HepG2 (cell line): Measurements from ENCODE around the gene MYPN. TPM values are rescaled to one million over a fixed set of nuclear protein-coding genes. Genes with fewer than 3 reads are reported as not detected.

Experiments used
- DMTF1 ChIP-seq: sonication (generic); formaldehyde crosslinking; IDR thresholded peaks from 2 replicates; pipeline ENCODE4 v1.4.0; 2020; ENCODE audit warnings: mild to moderate bottlenecking, missing genetic modification reagents
- DNMT1 ChIP-seq: sonication (generic); formaldehyde crosslinking; IDR thresholded peaks from 2 replicates; pipeline ENCODE4 v1.5.1; 2020; ENCODE audit warnings: mild to moderate bottlenecking, missing genetic modification reagents
- JUN ChIP-seq: sonication (generic); formaldehyde crosslinking; IDR thresholded peaks from 2 replicates; pipeline ENCODE4 v1.4.0; 2020; ENCODE audit warnings: mild to moderate bottlenecking, missing genetic modification reagents
- LCORL ChIP-seq, 2 experiments: fragments of 450-650 bp in 1 of 2; sonication (generic) in 1 of 2; formaldehyde crosslinking in 1 of 2; IDR thresholded peaks; 2 replicates each; pipeline versions ENCODE4 v1.5.0 to v1.6.1; 2017 to 2020; ENCODE audit warnings: antibody characterized with exemption in 1 of 2, missing genetic modification reagents in 1 of 2
- NCOR1 ChIP-seq: fragments of 200-600 bp; sonication (generic); IDR thresholded peaks from 2 replicates; pipeline ENCODE4 v1.7.0; 2017; ENCODE audit warnings: antibody characterized with exemption, low read length, borderline replicate concordance
- NRL ChIP-seq: sonication (generic); formaldehyde crosslinking; IDR thresholded peaks from 2 replicates; pipeline ENCODE4 v1.5.0; 2020; ENCODE audit warnings: missing genetic modification reagents, mild to moderate bottlenecking, moderate library complexity, borderline replicate concordance
- REL ChIP-seq: sonication (generic); formaldehyde crosslinking; conservative IDR thresholded peaks from 2 replicates; pipeline ENCODE4 v1.8.0; 2022; ENCODE audit warnings: mild to moderate bottlenecking, missing genetic modification reagents, moderate library complexity
- SOX13 ChIP-seq, 3 experiments: fragments of 450-650 bp in 1 of 3; sonication (generic) in 1 of 3; formaldehyde crosslinking in 1 of 3; IDR thresholded peaks in 2 of 3; conservative IDR thresholded peaks in 1 of 3; 2 replicates each; pipeline versions ENCODE4 v1.5.0 to v1.6.1; 2016 to 2020; ENCODE audit warnings: antibody characterized with exemption in 1 of 3, mild to moderate bottlenecking in 1 of 3, missing compliant biosample characterization in 1 of 3, missing genetic modification reagents in 1 of 3, moderate library complexity in 1 of 3
- TBL1XR1 ChIP-seq: fragments of 150-350 bp; IDR thresholded peaks from 2 replicates; pipeline ENCODE4 v1.6.1; 2014; ENCODE audit warnings: borderline replicate concordance, low read length; ENCODE audit not compliant: partially characterized antibody
- ZMAT3 ChIP-seq: sonication (generic); formaldehyde crosslinking; conservative IDR thresholded peaks from 2 replicates; pipeline ENCODE4 v1.7.0; 2021; ENCODE audit warnings: missing genetic modification reagents
- ZMYM3 ChIP-seq: sonication (generic); formaldehyde crosslinking; IDR thresholded peaks from 2 replicates; pipeline ENCODE4 v1.5.1; 2020; ENCODE audit warnings: mild to moderate bottlenecking, missing genetic modification reagents
- ZNF253 ChIP-seq: sonication (generic); formaldehyde crosslinking; IDR thresholded peaks from 2 replicates; pipeline ENCODE4 v1.8.0; 2022; ENCODE audit warnings: mild to moderate bottlenecking, missing genetic modification reagents, borderline replicate concordance
- ZNF280B ChIP-seq: sonication (generic); formaldehyde crosslinking; IDR thresholded peaks from 2 replicates; pipeline ENCODE4 v1.5.0; 2020; ENCODE audit warnings: missing genetic modification reagents, mild to moderate bottlenecking, borderline replicate concordance
- ZNF30 ChIP-seq: sonication (generic); formaldehyde crosslinking; IDR thresholded peaks from 2 replicates; pipeline ENCODE4 v1.5.0; 2020; ENCODE audit warnings: mild to moderate bottlenecking, missing genetic modification reagents
- ZNF350 ChIP-seq: sonication (generic); formaldehyde crosslinking; IDR thresholded peaks from 2 replicates; pipeline ENCODE4 v1.4.0; 2020; ENCODE audit warnings: mild to moderate bottlenecking, low read depth, missing genetic modification reagents, borderline replicate concordance
- ZNF530 ChIP-seq: sonication (generic); formaldehyde crosslinking; IDR thresholded peaks from 2 replicates; pipeline ENCODE4 v1.5.0; 2020; ENCODE audit warnings: low read depth, mild to moderate bottlenecking, missing genetic modification reagents
- ZNF687 ChIP-seq: sonication (generic); formaldehyde crosslinking; IDR thresholded peaks from 2 replicates; pipeline ENCODE4 v1.5.1; 2020; ENCODE audit warnings: mild to moderate bottlenecking, missing genetic modification reagents, moderate library complexity
- ZNF709 ChIP-seq: sonication (generic); formaldehyde crosslinking; IDR thresholded peaks from 2 replicates; pipeline ENCODE4 v1.5.0; 2020; ENCODE audit warnings: mild to moderate bottlenecking, missing genetic modification reagents
- polyA plus RNA-seq, 8 experiments: library from polyadenylated mRNA; depleted of rRNA in 3 of 8; stranded (reverse) in 7 of 8; unstranded in 1 of 8; fragments of >200 nt; fragmentation: Illumina TruSeq in 4 of 8; extraction: Trizol in 4 of 8; gene quantifications; 2 replicates each; pipeline versions ENCODE4 v1.2.1 to v1.2.3, GENCODE V29; 2011 to 2016; ENCODE audit warnings: low read depth in 4 of 8, missing spikeins in 1 of 8, mixed read lengths in 1 of 8; ENCODE audit not compliant: insufficient read depth in 1 of 8
- total RNA-seq, 5 experiments: library from RNA; depleted of rRNA; stranded (reverse); fragments of >200 nt; fragmentation: Illumina TruSeq; extraction: Trizol; gene quantifications; 2 replicates each; pipeline ENCODE4 v1.2.3, GENCODE V29; 2016; ENCODE audit warnings: low read depth in 1 of 5

The MYPN gene
- total and polyA plus RNA-seq, 2 of the 13 experiments (the other 11 are each of a cell fraction or from before 2014, with no cell fraction given): not detected

- TF ChIP-seq LCORL (IDR thresholded peaks at IDR 0.05) (no peak), LCORL (CRISPR knock-in tag; IDR thresholded peaks at IDR 0.05) (0 out of 2 replicates have a peak, but pooled peaks have one; percentile 37), ZNF350 (CRISPR knock-in tag) (peak; percentile 67; the same call in 1 of the 2 replicates), ZNF530 (CRISPR knock-in tag) (0 out of 2 replicates have a peak, but pooled peaks have one; percentile 30), REL (CRISPR knock-in tag) (no peak), ZNF687 (CRISPR knock-in tag) (peak; percentile 94), ZNF30 (CRISPR knock-in tag) (peak; percentile 91; the same call in 1 of the 2 replicates), DNMT1 (no peak), ZMAT3 (peak; percentile 88), NCOR1 (no peak), ZMYM3 (CRISPR knock-in tag) (no peak), TBL1XR1 (no peak), SOX13 (IDR thresholded peaks at IDR 0.05) (no peak), SOX13 (CRISPR knock-in tag; conservative IDR thresholded peaks at IDR 0.05 in 1 of 2, IDR thresholded peaks at IDR 0.05 in 1 of 2) (no peak), ZNF709 (CRISPR knock-in tag) (peak; percentile 81), ZNF280B (CRISPR knock-in tag) (peak; percentile 93), NRL (peak; percentile 73), JUN (CRISPR knock-in tag) (no peak), DMTF1 (CRISPR knock-in tag) (no peak), ZNF253 (CRISPR knock-in tag) (0 out of 2 replicates have a peak, but pooled peaks have one; percentile 25)
Measured at GRCh38 chr10:68231106-68231816, 122.0 kb downstream of the MYPN start (continued).
